Mucosa of rectum (tissue), 2 donors: ENCODE data around the gene CALML4.

Experiments used
- H3K27ac ChIP-seq, 2 donors: one replicate each; pipeline ENCODE4 v1.7.0; 2013; ENCODE audit warnings: inconsistent platforms in 2 of 2, low read depth in 2 of 2, low read length in 2 of 2
- H3K27me3 ChIP-seq, 2 donors: one replicate each; pipeline ENCODE4 v1.7.0; 2013; ENCODE audit warnings: low read length in 2 of 2; ENCODE audit not compliant: control insufficient read depth in 2 of 2, insufficient read depth in 2 of 2
- H3K36me3 ChIP-seq, 2 donors: one replicate each; pipeline ENCODE4 v1.7.0; 2013; ENCODE audit warnings: low read length in 2 of 2; ENCODE audit not compliant: control insufficient read depth in 2 of 2, insufficient read depth in 2 of 2
- H3K4me1 ChIP-seq, 2 donors: one replicate each; pipeline ENCODE4 v1.7.0; 2013; ENCODE audit warnings: low read length in 2 of 2, mild to moderate bottlenecking in 1 of 2; ENCODE audit not compliant: control insufficient read depth in 2 of 2, insufficient read depth in 2 of 2
- H3K4me3 ChIP-seq, 2 donors: one replicate each; pipeline ENCODE4 v1.7.0; 2013; ENCODE audit warnings: low read length in 2 of 2
- H3K9ac ChIP-seq, 2 donors: one replicate each; pipeline ENCODE4 v1.7.0; 2013; ENCODE audit warnings: low read length in 2 of 2, low read depth in 1 of 2, mild to moderate bottlenecking in 1 of 2
- H3K9me3 ChIP-seq, 2 donors: one replicate each; pipeline ENCODE4 v1.7.0; 2013; ENCODE audit warnings: low read length in 2 of 2; ENCODE audit not compliant: control insufficient read depth in 2 of 2
- donor health status: healthy.
- donor health status: Normal muscosa, but diverticular disease.

The CALML4 gene

DNA sequence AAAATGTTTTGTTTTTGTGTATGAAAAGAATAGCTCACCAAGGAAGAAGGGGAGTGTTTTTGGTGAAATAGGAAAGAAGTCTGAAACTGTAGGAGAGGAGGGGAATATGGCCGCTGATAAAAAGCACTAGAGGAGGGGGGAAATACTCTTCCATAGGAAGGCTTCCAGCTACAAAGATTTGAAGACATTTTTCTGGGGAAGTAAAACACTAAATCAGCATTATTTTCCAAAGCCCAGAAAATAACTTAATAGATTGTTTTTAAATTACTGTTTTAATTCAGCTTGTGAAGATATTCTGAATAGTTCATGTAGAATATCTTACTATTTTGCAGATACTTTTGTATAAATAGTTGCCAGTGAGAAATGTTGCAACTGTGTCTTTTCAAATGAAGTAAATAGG is 54.9 kb downstream of the CALML4 start:
- Histone ChIP-seq H3K27me3 (no peaks in the 10 kb centered on the region), H3K27ac (no peak overlapping the region), H3K9ac (no peak overlapping the region), H3K36me3 (peaks cover 10% of the 10 kb centered on the region in 2 donors), H3K4me3 (no peak overlapping the region), H3K9me3 (no peaks in the 10 kb centered on the region), H3K4me1 (no peaks in the 10 kb centered on the region)

DNA sequence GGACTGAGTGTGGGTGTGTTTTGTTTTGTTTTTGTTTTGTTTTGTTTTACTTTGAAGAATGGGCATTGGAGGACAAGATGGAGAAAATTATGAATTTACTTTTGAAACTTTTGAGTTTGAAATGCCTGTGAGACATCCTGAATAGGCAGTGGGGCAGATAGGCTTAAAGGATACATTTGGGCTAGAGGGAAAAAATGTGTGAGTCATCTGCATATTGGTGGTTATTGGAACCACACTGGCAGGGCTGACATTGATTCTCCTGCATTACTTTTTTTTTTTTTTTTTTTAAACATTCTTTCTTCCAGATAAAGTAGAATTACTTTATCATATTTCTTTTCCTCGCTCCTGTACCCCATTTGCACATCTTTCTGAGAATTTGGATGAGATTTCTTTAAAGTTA is 56.1 kb downstream of the CALML4 start:
- Histone ChIP-seq H3K9me3 (no peaks in the 10 kb centered on the region), H3K4me3 (no peak overlapping the region), H3K27me3 (no peaks in the 10 kb centered on the region), H3K9ac (no peak overlapping the region), H3K36me3 (peaks cover 10 to 13% of the 10 kb centered on the region in 2 donors), H3K4me1 (no peaks in the 10 kb centered on the region), H3K27ac (no peak overlapping the region)

DNA sequence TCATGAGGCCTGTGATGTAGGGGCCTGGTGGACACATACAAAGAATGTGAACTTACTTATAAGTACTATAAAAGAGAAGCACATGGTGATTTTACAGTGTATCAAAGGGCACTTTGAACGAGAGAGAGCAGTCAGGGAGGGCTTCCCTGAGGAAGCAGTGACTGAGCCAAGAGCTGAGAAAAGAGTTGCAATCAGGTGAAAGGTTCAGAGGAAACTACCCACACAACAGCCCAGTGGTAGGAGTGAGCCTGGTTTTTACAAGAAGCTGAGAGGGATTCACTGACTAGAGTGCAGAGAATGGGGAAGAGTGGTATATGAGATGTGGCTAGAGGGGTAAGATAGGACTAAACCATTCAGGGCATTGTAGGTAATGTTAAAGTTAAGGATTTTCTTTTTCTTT is 57.1 kb downstream of the CALML4 start:
- Histone ChIP-seq H3K4me1 (no peaks in the 10 kb centered on the region), H3K27ac (no peak overlapping the region), H3K4me3 (no peak overlapping the region), H3K36me3 (peaks cover 13 to 15% of the 10 kb centered on the region in 2 donors), H3K9me3 (no peaks in the 10 kb centered on the region), H3K9ac (no peak overlapping the region), H3K27me3 (no peaks in the 10 kb centered on the region)

DNA sequence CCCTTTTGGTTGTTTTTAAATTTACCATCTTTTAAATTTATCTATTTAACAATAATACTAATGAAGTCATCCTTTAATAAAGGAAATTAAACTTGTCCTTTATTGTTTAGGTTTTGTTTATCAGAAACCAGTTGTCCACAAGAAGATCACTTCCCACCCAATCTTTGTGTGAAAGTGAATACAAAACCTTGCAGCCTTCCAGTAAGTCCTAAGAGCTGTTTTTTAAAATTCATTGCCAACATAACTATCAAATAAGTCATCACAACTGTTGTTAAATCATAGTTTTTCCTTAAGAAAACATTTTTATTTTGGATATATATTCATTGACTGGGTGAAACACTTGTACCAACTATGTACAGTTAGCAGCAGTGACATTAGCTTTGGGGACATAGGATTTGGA is 59.4 kb downstream of the CALML4 start:
- Histone ChIP-seq H3K9ac (no peak overlapping the region), H3K4me1 (no peaks in the 10 kb centered on the region), H3K36me3 (peaks cover 13 to 15% of the 10 kb centered on the region in 2 donors), H3K9me3 (no peaks in the 10 kb centered on the region), H3K4me3 (no peak overlapping the region), H3K27me3 (no peaks in the 10 kb centered on the region), H3K27ac (no peak overlapping the region)

DNA sequence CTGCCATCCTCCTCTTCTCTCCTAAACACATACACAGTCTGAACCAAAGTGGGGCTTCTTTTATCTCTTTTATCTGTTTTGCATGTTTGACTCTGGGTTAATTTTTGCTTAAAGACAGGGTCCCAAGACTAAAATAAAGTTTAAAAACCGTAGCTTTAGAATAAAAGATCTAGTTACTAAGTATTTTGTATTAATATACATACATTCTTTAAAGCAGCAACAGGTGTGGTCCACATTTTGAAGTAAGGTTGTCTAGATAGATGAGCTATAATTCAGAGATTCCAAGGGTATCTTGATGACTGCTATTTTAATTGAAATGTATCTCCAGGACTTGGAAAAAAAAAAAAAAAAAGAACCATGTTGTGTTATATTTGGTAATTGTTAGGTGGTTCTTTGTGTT is 61.3 kb downstream of the CALML4 start:
- Histone ChIP-seq H3K4me1 (no peaks in the 10 kb centered on the region), H3K27ac (no peak overlapping the region), H3K27me3 (no peaks in the 10 kb centered on the region)

DNA sequence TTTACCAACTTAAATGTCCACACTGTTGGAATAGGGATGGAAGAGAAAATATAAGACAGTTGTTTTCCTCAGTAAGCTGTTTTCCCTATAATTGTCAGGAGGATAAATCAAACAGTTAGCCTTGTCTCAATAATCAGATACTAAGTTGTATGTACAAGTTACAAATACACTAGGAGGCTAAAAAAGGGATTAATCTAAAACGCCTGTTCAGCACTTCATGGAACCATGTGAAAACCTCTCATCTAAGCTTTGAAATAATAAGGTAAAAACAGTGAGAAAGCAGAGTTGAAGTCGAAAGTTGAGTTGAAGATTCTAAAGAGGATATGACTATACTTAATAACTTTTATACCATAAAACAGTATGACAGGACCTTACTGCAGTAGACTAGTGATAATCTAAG is 62.0 kb downstream of the CALML4 start:
- Histone ChIP-seq H3K27ac (no peak overlapping the region), H3K9ac (no peak overlapping the region), H3K4me1 (no peaks in the 10 kb centered on the region), H3K4me3 (no peak overlapping the region), H3K36me3 (peaks cover 13 to 15% of the 10 kb centered on the region in 2 donors), H3K9me3 (no peaks in the 10 kb centered on the region), H3K27me3 (no peaks in the 10 kb centered on the region)

More for the DNA sequence above, 61.3 kb downstream of the CALML4 start:
- H3K9me3 ChIP-seq: no peaks in the 10 kb centered on the region
- H3K36me3 ChIP-seq: peaks cover 13 to 15% of the 10 kb centered on the region in 2 donors
- no peak overlapping the region for H3K9ac ChIP-seq
- no peak overlapping the region for H3K4me3 ChIP-seq
